HG03139 (cell line): ENCODE results near the gene CDH4.

ENCODE experiments used
- ATAC-seq: cut with Tn5 transposase; IDR thresholded peaks from one replicate; pipeline ENCODE4 v1.9.1; 2021; ENCODE audit not compliant: unreplicated experiment

CDH4 gene

DNA sequence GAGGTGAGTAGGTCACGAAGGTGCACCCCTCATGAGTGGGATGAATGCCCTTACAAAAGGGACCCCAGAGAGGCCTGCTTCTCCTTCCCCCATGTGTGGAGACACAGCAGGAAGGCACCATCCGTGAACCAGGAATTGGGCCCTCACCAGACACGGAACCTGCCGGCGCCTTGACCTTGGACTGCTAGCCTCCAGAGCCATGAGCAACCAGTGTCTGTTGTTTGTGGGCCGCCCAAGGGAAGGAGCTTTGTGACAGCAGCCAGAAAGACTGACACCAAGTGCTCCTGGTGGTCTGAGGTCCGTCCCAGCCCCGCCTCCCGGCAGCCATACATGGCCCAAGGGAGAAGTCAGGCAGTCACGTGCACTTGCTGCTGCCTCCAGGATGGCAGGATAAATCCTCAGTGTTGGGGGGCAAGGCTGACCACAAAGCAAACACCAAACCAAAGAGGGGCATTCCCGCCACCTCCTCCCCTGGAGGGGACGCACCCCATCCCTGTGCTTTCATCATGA, 29.3 kb downstream of the CDH4 start:
- ATAC-seq = no peak

DNA sequence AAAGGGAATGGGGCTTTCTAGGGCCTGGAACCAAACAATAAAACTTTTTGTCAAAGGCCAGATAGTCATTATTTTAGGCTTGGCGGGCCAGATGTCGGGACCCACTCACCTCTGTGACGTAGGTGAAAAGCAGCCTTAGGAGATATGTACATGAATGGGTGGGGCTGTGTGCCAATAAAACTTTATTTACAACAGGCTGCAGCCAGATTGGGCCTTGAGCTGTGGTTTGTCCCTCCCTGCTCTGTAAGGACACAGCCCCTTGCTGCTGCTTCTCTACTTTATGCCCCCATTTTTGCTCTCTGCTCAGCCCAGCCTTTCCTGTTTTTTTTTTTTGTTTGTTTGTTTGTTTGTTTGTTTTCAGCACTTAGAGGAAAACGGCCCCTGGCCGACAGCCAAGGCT, 32.7 kb downstream of the CDH4 start:
- ATAC-seq = no peak

DNA sequence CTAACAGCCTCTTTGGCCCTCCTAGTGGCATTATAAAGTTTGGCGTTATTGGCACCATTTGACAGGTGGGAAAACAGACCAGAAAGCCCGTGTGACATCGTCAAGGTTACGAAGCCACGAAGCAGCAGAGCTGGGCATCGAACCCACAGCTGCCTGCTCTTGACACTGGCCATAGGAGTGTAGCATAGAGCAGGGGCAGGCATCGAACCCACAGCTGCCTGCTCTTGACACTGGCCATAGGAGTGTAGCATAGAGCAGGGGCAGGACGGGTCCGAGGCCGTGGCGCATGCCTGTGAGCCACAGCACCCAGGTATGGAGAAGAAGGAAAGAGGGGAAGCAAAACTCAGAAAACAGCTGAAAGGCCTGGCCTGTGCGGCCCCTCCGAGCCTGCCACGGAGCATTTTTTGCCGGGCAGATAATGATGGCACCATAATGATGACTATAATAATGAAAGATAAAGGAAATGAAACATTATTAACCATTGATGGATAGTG, 33.1 kb downstream of the CDH4 start:
- ATAC-seq = no peak

DNA sequence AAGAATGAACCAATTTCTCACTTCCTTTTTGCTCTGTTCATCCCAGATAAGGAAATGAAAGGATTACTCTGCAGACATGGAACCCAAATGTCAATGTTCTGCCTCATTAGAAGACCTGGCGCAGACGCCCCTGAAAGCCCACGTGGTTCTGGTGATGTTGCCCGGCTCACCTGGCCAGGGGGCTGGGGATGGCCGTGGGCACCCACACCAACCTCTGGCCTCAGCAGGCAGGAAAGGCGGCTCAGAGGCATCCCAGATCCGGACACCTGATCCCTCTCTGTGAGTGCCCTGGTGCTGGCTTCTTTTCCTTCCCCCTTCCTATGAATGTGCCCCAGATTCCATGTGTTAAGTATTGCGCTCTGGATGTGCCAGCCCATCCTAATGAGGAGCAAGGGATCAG, 33.6 kb downstream of the CDH4 start:
- ATAC-seq = no peak

DNA sequence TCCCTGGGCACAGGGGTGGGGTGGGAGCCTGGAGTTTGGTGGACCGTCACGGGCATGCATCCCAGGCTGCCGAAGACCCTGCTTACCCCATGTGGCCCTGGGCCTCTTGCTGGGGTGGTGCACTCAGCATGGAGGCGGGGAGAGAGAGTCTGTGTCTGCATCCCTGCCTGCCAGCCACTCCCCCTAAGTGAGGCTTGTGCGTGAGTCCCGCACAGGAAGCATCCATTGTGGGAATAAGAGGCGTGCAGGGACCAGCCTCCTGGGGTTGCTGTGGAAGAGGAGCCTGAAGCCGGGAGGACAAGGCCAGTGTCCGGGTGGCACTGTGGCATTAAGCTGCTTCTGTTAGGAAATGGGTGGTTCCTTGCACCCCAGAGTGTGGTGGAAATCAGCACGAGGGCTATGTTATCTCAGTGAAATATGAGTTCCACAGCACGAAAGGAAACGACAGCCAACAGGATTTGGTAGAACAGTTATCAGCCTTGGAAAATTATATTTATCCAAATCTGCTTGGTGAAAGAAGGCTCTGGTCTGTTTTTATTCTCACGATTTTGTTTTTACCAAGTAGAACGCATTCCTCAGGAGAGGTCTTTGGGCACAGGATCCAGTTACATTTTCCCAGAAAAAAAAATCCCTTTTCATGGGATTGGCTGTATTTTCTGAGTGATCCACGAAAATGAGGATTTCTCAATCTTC, 35.7 kb downstream of the CDH4 start:
- ATAC-seq = no peak

DNA sequence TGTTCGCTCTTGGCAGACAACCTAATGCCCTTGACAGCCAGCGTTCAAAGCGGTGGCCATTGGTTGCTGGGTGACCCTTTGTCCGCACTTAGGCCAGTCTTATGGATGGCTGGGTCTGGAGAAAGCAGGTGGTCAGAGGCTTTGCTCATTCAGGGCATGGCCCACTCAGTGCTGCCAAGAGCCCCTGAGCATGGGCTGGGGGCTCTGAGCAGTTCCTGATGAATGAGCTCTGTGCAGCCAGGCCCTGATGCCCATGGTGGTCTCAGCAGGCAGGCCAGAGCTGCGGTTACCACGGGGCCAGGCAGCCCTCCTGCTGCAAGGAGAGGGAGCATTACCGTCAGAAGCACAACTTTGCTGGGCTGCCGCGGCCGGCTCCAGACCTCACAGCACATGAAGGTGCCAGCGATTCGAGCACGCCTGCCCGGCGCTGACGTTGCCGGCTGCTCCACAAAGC, 36.3 kb downstream of the CDH4 start:
- no peak for ATAC-seq

DNA sequence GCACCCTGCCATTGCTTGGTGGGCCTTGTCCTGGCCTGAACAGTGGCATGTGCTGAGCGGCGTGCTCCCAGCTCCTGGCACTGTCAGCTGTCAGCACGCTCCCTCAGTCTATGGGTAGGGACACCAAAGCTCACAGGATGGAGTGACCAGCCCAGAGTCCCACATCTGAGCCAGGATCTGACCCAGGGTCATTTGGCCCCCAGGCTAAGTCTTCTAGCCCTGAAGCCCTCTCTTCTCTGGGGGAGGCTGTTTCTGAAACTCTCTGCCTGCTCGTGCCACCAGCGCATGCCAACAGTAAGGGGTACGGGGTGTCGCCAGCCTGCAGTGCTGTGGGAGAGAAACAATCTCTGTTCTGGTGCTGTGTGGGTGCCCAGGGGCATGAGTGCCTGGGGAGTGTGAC, 37.1 kb downstream of the CDH4 start:
- no peak for ATAC-seq

DNA sequence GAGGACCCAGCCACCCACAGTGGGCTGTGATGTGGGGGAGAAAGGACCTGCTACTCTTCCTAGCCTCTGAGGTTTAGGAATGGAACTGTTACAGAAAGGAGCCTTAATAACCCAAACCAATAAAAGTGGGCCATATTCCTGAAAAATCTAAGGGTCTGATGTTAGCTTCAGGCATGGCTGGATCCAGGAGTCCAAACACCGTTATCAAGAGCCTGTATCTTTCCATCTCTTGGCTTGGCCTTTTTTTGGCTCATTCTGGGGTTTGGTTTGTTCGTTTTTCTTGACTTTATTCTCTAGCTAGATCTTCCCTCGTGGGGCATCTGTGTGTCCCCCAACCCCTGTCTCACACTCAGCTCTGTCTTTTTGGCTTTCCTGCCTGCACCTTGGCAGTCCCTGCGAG, 38.7 kb downstream of the CDH4 start:
- ATAC-seq = no peak

DNA sequence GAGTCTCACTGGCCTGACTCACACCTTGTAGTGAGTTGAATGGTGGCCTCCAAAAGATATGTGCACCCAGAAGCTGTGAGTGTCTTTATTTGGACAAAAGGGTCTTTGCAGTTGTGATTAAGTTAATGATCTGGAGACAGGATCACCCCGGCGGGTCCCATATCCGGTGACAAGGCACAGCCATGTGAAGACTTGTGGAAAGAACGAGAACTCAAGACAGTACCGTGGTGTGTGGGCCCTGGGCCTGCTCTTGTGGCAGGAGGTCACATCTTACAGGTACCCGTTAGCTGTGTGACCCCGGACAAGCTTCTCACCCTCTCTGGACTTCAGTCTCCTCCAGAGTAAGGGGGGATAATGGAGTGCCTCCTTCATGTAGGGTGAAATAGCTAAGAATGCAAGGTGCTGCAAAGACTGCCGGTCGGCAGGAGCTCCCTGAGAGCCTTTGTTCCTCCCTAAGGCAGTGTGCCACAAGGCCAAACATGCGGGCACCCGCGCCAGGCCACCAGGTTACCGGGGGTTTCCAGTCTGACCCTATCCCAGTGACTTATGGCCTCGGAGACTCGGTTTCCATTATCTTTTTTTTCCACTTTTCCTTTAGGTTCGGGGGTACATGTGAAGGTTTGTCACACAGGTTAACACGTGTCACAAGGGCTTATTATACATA, 39.2 kb downstream of the CDH4 start:
- ATAC-seq = no peak

DNA sequence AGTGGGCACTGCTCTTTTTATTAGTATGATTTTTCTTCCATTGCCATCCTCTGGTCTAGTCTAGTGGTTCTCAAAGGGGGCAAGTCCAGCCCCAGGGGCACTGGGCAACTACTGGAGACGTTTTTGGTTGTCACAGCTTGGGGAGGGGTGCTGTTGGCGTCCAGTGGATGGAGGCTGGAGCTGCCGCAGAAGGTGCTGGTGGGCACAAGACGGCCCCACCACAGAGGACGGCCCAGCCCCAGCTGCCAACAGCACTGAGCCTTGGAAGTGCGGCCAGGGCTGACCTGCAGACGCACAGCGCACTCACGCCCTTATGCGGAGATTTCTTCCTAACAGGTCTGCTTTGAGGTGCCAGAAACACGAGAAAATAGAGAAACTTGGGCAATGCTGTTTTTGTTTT, 40.3 kb downstream of the CDH4 start:
- ATAC-seq = no peak

DNA sequence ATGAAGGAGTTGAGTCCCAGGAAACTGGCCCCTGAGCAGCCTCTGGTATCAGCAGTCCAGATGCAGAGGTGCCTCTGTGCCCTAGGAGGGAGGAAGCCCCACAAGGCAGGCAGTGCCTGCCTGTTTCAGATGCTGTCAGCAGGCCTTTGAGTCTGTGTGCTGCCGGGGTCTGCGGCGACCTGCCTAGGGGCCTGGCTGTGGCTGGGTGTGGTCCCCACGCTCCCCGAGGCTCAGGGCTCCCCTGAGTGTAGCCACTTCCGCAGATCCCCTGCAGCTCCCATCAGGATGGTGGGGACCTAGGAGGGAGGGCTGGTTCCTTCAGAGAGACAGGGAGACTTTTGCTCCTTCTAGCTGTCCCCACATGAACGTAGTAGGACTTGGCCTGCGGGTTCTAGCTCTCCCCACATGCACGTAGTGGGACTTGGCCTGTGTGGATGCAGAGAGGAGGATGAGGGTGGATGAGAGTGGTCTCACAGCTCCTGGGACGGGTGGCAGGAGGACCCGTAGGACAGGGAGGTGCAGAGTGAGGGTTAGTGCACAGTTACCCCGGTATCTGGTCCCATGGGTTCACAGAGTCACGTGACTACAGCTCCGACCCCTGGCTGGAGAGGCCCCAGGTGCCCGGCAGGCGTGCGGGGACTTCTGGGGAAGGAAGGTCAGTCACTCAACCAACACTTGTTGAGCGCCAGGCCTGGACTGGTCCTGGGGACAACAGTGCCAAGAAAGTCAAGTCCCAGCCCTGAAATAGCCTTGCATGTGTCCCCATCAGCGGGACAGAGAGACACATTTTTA, 41.0 kb downstream of the CDH4 start:
- ATAC-seq = no peak

DNA sequence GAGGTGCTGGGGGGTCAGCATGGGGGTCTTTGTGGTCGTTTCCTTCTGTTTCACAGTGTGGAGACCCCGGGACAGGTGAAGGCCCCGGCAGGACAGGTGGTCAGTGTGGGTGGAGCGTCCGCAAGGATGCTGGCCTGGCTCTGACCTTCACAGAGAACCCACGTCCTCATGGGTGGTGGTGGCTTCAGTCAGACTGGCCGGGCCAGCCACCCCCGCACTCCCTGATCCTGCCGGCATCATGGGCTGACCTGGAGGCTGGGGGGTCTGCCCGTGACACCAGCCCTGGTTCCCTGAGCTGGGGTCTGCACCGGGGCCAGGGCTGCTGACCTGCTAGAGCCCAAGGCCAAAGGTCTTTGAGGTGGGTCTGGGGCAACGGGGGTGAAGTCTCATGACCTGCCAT, 41.9 kb downstream of the CDH4 start:
- no peak for ATAC-seq

DNA sequence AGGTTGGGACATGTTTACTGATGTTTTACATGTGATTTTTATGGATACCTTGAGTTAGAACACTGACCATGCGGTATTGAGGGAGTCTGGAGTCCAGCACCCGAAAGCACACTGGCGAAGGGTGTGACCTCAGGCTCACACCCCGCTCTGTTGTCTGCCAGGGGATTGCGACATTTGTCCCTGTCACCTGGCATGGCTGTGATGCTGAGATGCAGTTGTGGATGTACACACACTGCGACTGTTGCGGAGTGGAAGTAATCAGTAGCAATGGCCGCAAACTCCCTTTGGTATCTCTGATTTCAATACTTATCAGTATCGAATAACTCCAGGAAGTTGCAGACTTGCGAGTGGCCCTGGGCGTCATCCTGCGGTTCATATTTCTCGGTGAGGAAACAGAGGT, 43.2 kb downstream of the CDH4 start:
- ATAC-seq = no peak

DNA sequence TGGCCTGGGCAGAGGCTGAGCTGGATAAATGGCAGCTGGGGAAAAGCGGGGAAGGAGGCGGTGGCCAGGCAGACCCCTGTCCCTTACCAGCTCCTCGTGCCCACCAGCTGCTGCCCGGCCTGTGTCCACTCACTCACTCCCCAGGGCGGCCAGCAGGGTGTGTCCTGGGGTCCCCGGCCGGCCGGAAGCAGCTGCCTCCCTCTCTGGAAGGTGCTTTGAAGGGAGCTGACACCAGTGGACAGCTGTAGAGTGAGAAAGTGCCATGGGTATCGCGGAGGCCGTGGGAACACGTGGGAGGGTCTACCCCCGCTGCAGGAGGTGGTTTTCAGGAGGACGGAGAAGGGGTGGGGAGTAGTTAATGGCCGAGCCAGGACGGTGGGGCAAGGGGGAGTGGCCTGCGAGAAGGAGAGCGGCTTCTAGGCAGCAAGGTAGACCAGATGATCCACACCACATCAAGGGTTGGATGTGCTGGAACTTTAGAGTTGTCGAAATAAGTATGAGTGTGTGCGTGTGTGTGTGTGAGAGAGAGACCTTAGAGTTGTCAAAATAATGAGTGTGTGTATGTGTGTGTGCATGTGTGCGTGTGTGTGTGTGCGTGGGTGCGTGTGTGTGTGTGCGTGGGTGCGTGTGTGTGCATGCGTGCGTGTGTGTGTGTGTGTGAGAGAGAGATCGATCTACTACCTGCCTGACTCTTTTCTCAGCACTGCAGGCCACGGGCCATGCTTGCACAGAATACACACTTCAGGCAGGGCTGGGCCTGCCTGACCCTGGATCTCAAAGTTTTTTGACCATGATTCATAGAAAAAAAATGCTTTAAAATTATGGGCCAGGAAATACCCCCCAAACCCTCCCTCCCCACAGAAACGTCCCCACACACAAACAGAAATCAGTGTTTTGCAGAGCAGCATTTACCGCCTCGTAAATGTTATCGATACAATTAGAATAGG, 43.9 kb downstream of the CDH4 start:
- no peak for ATAC-seq

DNA sequence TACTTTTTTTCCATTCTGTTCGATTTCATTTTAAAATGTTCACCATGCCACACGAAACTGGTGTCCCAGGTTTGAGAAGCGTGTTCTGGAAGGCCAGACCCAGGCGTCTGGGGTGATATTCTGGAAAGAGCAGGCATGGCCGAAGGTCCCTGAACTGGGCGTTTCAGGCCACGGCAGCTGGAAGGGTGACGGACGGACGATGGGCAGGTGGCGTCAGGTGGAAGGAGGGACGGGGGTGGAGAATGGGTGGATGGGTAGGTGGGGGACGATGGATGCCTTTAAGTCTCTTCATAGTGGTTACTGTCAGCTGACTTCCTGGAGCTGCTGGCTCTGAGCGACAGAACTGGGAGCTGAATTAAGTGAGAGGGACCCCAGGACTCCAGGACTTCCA, 44.6 kb downstream of the CDH4 start:
- no peak for ATAC-seq

DNA sequence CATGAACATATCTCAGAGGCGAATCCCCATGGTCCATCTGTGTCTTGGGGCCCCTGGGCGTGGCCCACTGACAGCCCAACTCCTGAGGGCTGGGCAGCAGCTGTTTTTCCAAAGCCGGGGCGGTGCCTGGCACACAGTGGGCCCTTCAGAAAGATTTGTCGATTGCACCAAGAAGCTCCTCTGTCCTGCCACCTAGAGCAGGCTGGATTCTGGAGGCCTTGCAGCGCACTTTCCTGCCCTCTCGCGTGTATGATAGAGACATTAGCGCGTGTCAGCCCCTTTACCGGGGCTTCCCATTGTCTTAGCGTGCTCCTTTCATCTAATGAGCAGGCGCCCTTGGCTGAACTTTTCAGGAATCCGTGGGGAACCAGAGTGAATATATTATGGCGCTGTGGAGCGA, 45.4 kb downstream of the CDH4 start:
- no peak for ATAC-seq

DNA sequence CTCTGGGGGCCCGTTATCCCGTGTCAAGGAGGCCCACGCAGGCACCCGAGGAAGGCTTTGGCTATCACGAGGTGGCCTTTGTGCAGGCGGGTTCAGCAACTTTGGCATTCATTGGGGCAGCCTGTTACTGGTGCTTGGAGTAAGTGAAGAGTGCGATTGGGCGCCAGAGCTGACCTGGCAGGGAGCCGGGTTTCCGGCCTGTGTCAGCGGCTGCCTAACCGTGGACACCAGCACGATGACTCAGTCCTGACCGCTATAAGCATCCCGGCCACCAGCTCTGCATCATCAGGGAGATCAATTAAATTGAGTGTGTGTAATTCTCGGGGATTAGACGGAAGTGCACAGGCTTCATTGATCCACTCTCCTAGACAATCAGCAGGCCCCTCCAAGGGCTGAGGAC, 45.9 kb downstream of the CDH4 start:
- no peak for ATAC-seq

DNA sequence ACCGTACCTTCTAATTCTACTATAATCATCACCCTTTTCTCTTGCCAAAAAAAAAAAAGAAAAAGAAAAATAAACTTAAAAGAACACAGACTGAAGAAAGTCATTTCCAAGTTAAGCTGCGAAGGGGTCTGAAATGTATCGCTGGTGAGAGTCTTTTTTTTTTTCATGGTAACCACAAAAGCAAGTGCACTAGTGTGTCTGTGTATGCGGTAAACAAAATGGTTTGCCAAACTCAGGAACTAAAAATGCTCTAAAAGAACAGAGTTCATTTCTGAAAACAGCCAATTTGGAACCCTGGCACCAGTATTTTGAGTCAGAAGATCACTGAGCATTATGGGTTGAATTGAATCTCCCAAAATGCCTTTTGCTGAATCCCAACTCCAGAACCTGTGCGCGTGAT, 46.6 kb downstream of the CDH4 start:
- ATAC-seq = no peak

DNA sequence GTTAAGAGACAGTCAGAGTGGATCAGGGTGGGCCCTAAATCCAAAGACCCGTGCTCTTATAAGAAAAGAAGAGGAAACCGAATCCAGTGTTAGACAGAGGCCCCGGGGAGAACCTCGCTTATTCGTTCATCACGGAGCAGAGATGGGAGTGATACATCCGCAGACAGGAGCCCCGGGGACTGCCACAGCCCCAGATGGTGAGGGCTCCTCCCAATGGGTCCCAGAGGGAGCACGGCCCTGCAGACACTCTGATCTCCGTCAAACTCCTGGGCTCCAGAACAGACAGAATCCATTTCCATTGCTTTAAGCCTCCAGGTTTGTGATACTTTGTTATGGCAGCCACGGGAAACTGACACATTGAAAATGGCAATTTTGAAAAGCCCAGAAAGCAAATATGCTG, 47.0 kb downstream of the CDH4 start:
- no peak for ATAC-seq

DNA sequence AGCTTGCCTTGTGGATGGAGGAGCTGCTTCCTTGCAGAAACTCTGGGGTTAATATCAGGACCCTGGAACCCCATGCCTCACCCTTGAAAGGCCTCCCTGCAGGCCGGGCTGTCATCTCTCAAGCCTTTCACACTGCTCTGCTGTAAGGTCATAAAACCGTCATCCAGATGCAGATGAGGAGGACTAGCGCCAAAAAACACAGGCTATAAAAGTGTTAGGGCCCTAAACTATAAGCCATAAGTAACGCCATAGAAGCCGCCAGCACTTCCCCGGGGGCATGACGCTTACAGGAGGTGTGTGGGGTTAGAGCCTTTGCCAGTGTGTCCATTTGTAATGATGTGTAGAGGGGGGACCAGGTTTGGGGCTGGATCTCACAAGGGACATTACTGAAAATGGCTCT, 47.6 kb downstream of the CDH4 start:
- no peak for ATAC-seq

DNA sequence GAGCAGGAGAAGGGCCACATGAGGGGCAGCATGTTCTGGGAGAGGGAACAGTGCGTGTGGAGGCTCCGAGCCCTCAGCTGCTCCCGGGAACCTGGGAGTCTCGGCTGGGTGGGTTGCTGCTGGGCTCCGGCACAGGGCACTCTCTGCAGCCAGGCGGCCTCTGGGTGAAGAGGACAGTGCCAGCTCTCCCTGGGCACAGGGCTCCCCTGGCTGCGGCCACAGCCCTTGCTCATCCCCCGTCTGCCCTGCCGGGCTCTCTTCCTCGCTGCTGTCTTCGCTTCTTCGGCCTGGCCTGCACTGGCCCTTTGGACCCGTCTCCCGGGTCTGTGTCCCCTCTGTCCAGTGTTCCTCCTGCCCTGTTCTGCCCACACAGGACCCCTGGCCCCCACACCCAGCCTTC, 48.2 kb downstream of the CDH4 start:
- ATAC-seq = no peak
